GM13976 (cell line): ENCODE data around the gene IGF1R.

Source experiments
- DNase-seq: peaks from one replicate; pipeline ENCODE4 v3.0.0; 2012; ENCODE audit warnings: low spot score
- CTCF ChIP-seq: IDR thresholded peaks from 2 replicates; pipeline ENCODE4 v1.5.1; 2012; ENCODE audit warnings: borderline replicate concordance, mild to moderate bottlenecking; ENCODE audit not compliant: insufficient read depth; ENCODE audit errors: extremely low read depth, missing control alignments, control extremely low read depth
- in situ Hi-C: fragments of 300-500 bp; cut with MboI; formaldehyde crosslinking; loops from one replicate; pipeline ENCODE4 v1.12.0; 2022; ENCODE audit warnings: low sequenced_read_pairs, mixed read lengths, inconsistent platforms; ENCODE audit not compliant: unreplicated experiment

Gene IGF1R

GRCh38 chr15:98904544-98904943, 256.2 kb downstream of the IGF1R start:
- in situ Hi-C loops = no loop called here
- DNase-seq = peak; percentile 66
- TF ChIP-seq CTCF = peak; percentile 43

- DNase-seq = no peak
- in situ Hi-C loops = no loop called here
- no peak for TF ChIP-seq CTCF
Observed at GRCh38 chr15:98905963-98906711, 257.8 kb downstream of the IGF1R start.

GRCh38 chr15:98906712-98907083, 258.4 kb downstream of the IGF1R start:
- DNase-seq = no peak
- TF ChIP-seq CTCF = no peak
- in situ Hi-C loops = no loop called here

GRCh38 chr15:98907927-98908471, 259.7 kb downstream of the IGF1R start:
- TF ChIP-seq CTCF = no peak
- DNase-seq = no peak
- in situ Hi-C loops = no loop called here

GRCh38 chr15:98909968-98910885, 261.9 kb downstream of the IGF1R start:
- in situ Hi-C loops = no loop called here
- DNase-seq = no peak
- TF ChIP-seq CTCF = no peak

- no peak for DNase-seq
- TF ChIP-seq CTCF = no peak
- in situ Hi-C loops = no loop called here
Observed at GRCh38 chr15:98914626-98915025, 266.3 kb downstream of the IGF1R start.
